K562 (cell line): ENCODE data around the gene PTAFR. TPM values are rescaled to one million over a fixed set of nuclear protein-coding genes. Genes with fewer than 3 reads are reported as not detected.
A peak's percentile ranks its signal among the peaks of the same experiment; 100 is the strongest.

ENCODE experiments used
- C11orf30 ChIP-seq: fragments of 450-650 bp; IDR thresholded peaks from 2 replicates; pipeline ENCODE4 v1.6.1; 2016; ENCODE audit warnings: low read depth, mild to moderate bottlenecking
- CBX3 ChIP-seq, 2 experiments: IDR thresholded peaks; 1 replicate in 1 of 2; 2 replicates in 1 of 2; pipeline ENCODE4 v1.6.1; 2012; ENCODE audit warnings: inconsistent platforms in 2 of 2, low read length in 2 of 2, borderline replicate concordance in 1 of 2, control low read depth in 1 of 2
- CREM ChIP-seq: IDR thresholded peaks from 2 replicates; pipeline ENCODE4 v1.6.1; 2014; ENCODE audit warnings: antibody characterized with exemption, low read depth
- DMBX1 ChIP-seq: fragments of 250-450 bp; sonication (Bioruptor Pico); IDR thresholded peaks from 2 replicates; pipeline ENCODE4 v1.8.0; 2022; ENCODE audit warnings: inconsistent platforms, mild to moderate bottlenecking, moderate library complexity, borderline replicate concordance
- FOXO4 ChIP-seq: fragments of 450-650 bp; formaldehyde crosslinking; IDR thresholded peaks from 2 replicates; pipeline ENCODE4 v1.4.0; 2020; ENCODE audit warnings: mild to moderate bottlenecking, moderate library complexity
- GATA2 ChIP-seq: sonication (generic); formaldehyde crosslinking; IDR thresholded peaks from 2 replicates; pipeline ENCODE4 v1.4.0; 2020; ENCODE audit warnings: mild to moderate bottlenecking, missing genetic modification reagents
- KDM4B ChIP-seq, 2 experiments: fragments of 450-650 bp in 1 of 2; sonication (generic) in 1 of 2; IDR thresholded peaks; 2 replicates each; pipeline ENCODE4 v1.6.1; 2016 to 2017; ENCODE audit warnings: borderline replicate concordance in 2 of 2, antibody characterized with exemption in 1 of 2, low read depth in 1 of 2, mild to moderate bottlenecking in 1 of 2
- KLF13 ChIP-seq: fragments of 450-650 bp; IDR thresholded peaks from 2 replicates; pipeline ENCODE4 v1.6.1; 2016; ENCODE audit warnings: missing genetic modification characterization, low read depth, mild to moderate bottlenecking, missing compliant biosample characterization, moderate library complexity, borderline replicate concordance
- MEF2D ChIP-seq: conservative IDR thresholded peaks from 2 replicates; pipeline ENCODE4 v1.6.1; 2016; ENCODE audit warnings: low read depth, missing genetic modification characterization, missing compliant biosample characterization
- NR1H2 ChIP-seq: sonication (generic); formaldehyde crosslinking; IDR thresholded peaks from 2 replicates; pipeline ENCODE4 v1.4.0; 2020; ENCODE audit warnings: mild to moderate bottlenecking, missing genetic modification reagents
- POLR2AphosphoS5 ChIP-seq: IDR thresholded peaks from 2 replicates; pipeline ENCODE4 v1.6.1; 2011; ENCODE audit warnings: mild to moderate bottlenecking, low read depth, low read length, moderate library complexity; ENCODE audit not compliant: control insufficient read depth, insufficient read depth
- POLR2G ChIP-seq: fragments of 200-400 bp; formaldehyde crosslinking; IDR thresholded peaks from 2 replicates; pipeline ENCODE4 v1.6.1; 2017; ENCODE audit warnings: low read depth, mild to moderate bottlenecking, antibody characterized with exemption, low read length, moderate library complexity
- PRMT5 ChIP-seq: sonication (generic); formaldehyde crosslinking; IDR thresholded peaks from 2 replicates; pipeline ENCODE4 v1.5.0; 2020; ENCODE audit warnings: missing genetic modification reagents
- SMARCA4 ChIP-seq: fragments of 450-650 bp; IDR thresholded peaks from 2 replicates; pipeline ENCODE4 v1.6.1; 2016
- SMARCA5 ChIP-seq: fragments of 450-650 bp; IDR thresholded peaks from 2 replicates; pipeline ENCODE4 v1.6.1; 2016
- SP1 ChIP-seq: sonication (generic); formaldehyde crosslinking; IDR thresholded peaks from 2 replicates; pipeline ENCODE4 v1.8.1; 2022; ENCODE audit warnings: mild to moderate bottlenecking, missing genetic modification reagents
- SPI1 ChIP-seq: IDR thresholded peaks from 2 replicates; pipeline ENCODE4 v1.6.1; 2011; ENCODE audit warnings: low read depth, low read length, control low read depth, borderline replicate concordance
- STAT5B ChIP-seq: fragments of 250-450 bp; sonication (Bioruptor Pico); IDR thresholded peaks from 2 replicates; pipeline ENCODE4 v1.8.0; 2021; ENCODE audit warnings: mild to moderate bottlenecking, inconsistent platforms
- SUPT5H ChIP-seq: fragments of 450-650 bp; IDR thresholded peaks from 2 replicates; pipeline ENCODE4 v1.6.1; 2016
- TRIM28 ChIP-seq: fragments of 450-650 bp; IDR thresholded peaks from 2 replicates; pipeline ENCODE4 v1.6.1; 2017
- ZBTB1 ChIP-seq: sonication (generic); formaldehyde crosslinking; IDR thresholded peaks from 2 replicates; pipeline ENCODE4 v1.8.1; 2023; ENCODE audit warnings: missing genetic modification reagents, low read depth, mild to moderate bottlenecking, borderline replicate concordance
- ZFP30 ChIP-seq: fragments of 250-450 bp; sonication (Bioruptor Pico); IDR thresholded peaks from 2 replicates; pipeline ENCODE4 v1.8.0; 2022; ENCODE audit warnings: moderate library complexity, mild to moderate bottlenecking, inconsistent platforms, borderline replicate concordance
- ZNF24 ChIP-seq: fragments of 450-650 bp; IDR thresholded peaks from 2 replicates; pipeline ENCODE4 v1.6.1; 2016
- ZNF41 ChIP-seq: fragments of 250-450 bp; sonication (Bioruptor Pico); conservative IDR thresholded peaks from 2 replicates; pipeline ENCODE4 v1.4.0; 2020; ENCODE audit warnings: mild to moderate bottlenecking
- ZNF699 ChIP-seq: fragments of 250-450 bp; sonication (Bioruptor Pico); IDR thresholded peaks from 2 replicates; pipeline ENCODE4 v1.8.0; 2021; ENCODE audit warnings: mild to moderate bottlenecking, moderate library complexity; ENCODE audit not compliant: insufficient replicate concordance
- polyA plus RNA-seq, 8 experiments: library from polyadenylated mRNA; depleted of rRNA in 4 of 8; stranded (reverse) in 5 of 8; unstranded in 3 of 8; fragments of >200 nt; fragmentation: Nextera tagmentation in 2 of 8; fragmentation: Illumina TruSeq in 1 of 8; extraction: Ambion mirVana in 2 of 8; extraction: Trizol in 1 of 8; gene quantifications; 2 replicates each; pipeline versions ENCODE4 v1.2.1 to v1.2.3, GENCODE V29; 2011 to 2014; ENCODE audit warnings: inconsistent platforms in 1 of 8, missing spikeins in 1 of 8
- total RNA-seq, 7 experiments: library from RNA; depleted of rRNA in 6 of 7; stranded (reverse); fragments of >200 nt in 6 of 7; fragmentation: Illumina TruSeq in 2 of 7; extraction: Trizol in 2 of 7; gene quantifications; 2 replicates each; pipeline versions ENCODE4 v1.2.1 to v1.2.3, GENCODE V29; 2011 to 2021; ENCODE audit warnings: low replicate concordance in 1 of 7
- TF ChIP-seq, protein P1 (sequence below): IDR thresholded peaks from 3 replicates; pipeline ENCODE4 v1.6.1; 2011; ENCODE audit warnings: borderline replicate concordance, mild to moderate bottlenecking; ENCODE audit not compliant: insufficient read length, insufficient read depth

The PTAFR gene
- total and polyA plus RNA-seq, 9 of the 15 experiments (the other 6 are each of a cell fraction or from before 2014, with no cell fraction given): 0.15 to 0.55 (median 0.40) TPM; not detected in 1

DNA sequence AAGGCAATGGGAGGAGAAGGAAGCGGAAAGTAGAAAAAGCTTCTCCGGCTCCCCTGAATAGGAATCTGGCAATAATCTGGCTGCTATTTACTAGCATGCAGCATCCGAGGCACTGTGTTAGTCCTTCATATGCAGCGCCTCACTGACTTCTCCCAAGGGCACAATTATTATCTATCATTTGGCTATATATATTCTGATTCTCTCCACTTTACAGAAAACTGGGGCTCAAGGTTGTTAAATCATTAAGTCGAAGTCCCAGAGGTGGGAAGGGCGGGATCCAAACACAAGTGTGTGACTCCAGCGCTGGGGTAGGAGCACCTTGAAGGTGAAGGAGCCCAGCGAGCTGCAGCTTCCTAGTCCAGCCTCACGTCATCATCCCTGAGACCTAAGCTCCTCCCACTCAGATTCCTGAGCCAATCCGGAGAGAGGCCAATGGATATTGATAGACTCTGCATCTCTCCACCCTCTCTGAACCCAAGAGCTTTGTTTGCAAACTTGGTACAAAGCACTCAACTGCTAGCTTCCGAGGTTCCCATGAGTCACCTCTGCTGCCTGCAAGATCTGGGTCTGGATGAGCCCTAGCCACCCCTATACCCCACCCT, 71.5 kb downstream of the PTAFR start (continued):
- TF ChIP-seq ZFP30 (CRISPR knock-in tag) (no peak), CREM (peak; percentile 85), SPI1 (no peak), ZNF699 (CRISPR knock-in tag) (no peak), PRMT5 (no peak), SMARCA5 (no peak), STAT5B (CRISPR knock-in tag) (no peak), POLR2AphosphoS5 (peak; percentile 64; the same call in 1 of the 2 replicates), ZBTB1 (no peak), DMBX1 (no peak), KDM4B (IDR thresholded peaks at IDR 0.05; ENCODE audit: borderline replicate concordance in 2 of 2, low read depth in 1 of 2) (no peak), KLF13 (no peak), NR1H2 (CRISPR knock-in tag) (no peak), SMARCA4 (no peak), ZNF41 (CRISPR knock-in tag) (no peak), SP1 (CRISPR knock-in tag) (peak; percentile 43; the same call in 1 of the 2 replicates), ZNF24 (no peak), C11orf30 (no peak), FOXO4 (CRISPR knock-in tag) (no peak), TRIM28 (no peak), SUPT5H (peak; percentile 70), POLR2G (0 out of 2 replicates have a peak, but pooled peaks have one; percentile 28), MEF2D (tag) (no peak), GATA2 (CRISPR knock-in tag) (no peak), CBX3 (IDR thresholded peaks at IDR 0.05; ENCODE audit: borderline replicate concordance in 1 of 2, low read length in 2 of 2) (no peak)
- TF ChIP-seq, protein P1, sequence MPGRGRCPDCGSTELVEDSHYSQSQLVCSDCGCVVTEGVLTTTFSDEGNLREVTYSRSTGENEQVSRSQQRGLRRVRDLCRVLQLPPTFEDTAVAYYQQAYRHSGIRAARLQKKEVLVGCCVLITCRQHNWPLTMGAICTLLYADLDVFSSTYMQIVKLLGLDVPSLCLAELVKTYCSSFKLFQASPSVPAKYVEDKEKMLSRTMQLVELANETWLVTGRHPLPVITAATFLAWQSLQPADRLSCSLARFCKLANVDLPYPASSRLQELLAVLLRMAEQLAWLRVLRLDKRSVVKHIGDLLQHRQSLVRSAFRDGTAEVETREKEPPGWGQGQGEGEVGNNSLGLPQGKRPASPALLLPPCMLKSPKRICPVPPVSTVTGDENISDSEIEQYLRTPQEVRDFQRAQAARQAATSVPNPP: no peak
